ENCODE measurements around the gene TMEM92.
A peak's percentile ranks its signal among the peaks of the same experiment; 100 is the strongest.
"Not testable (repeated sequence)": the region's sequence is repeated elsewhere in the genome, so short reads cannot be mapped to it uniquely, and the experiment has no call there.

TMEM92 gene

DNA sequence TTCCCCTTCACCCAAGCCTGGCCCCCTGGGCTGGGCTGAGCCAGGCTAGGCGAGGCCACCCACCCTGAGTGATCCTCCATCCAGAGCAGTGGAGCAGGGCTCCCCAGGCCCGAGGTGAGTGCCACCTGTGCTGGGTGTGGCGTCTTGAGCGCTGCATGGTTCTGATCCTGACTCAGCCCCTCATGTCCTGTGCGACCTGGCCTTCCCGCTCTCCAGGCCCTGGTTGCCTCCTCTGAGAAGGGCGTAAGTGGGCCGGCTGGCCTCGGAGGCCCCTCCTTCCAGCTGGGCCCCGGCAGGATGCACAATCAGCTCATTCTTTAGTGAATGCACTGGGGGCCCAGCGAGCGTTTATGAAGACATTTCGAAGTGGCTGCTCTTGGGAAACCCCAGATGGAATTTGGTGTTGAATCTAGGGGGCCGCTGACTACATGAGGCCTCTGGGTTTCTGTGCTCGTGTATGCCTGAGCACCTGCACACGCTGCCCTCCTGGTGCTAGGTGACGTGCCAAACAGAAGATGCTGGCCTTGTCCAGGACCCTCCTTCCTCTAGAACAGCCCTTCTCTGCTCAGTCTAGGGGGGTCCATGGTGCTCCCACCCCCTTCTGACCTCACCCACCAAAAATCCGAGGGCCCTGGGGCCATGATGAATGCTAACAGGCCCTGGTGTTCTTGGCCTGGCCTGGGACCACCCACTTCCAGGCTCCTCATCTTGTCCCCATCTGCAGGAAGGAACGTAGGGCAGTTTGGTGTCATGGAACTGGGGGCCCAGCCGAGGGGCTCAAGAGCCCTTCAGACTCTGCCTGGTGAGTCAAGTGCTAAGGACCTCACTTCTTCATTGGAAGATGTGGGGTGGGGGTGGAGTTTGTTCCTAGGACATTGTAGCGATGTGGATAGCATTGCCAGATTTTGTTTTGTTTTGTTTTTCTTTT lies 3.6 kb upstream of the TMEM92 start:
- Histone ChIP-seq H3K9me3 (ENCODE audit: insufficient read depth, low read depth, low read length) (no peaks in the 10 kb centered on the region), H3F3A (ENCODE audit: low read depth) (no peaks in the 10 kb centered on the region), H3K9me2 (replicated peaks; ENCODE audit: low read depth, low read length) (no peaks in the 10 kb centered on the region), H3K9ac (ENCODE audit: low read depth, low read length, poor library complexity, severe bottlenecking) (no peak overlapping the region), H3K4me3 (ENCODE audit: low read length, poor library complexity, severe bottlenecking) (no peak overlapping the region), H3K4me1 (ENCODE audit: insufficient read depth, low read length, poor library complexity, severe bottlenecking) (peaks cover 16% of the 10 kb centered on the region), H3K79me2 (ENCODE audit: insufficient read depth, low read length) (no peaks in the 10 kb centered on the region), H3K36me3 (ENCODE audit: insufficient read depth, low read length) (no peaks in the 10 kb centered on the region), H4K20me1 (ENCODE audit: insufficient read depth, low read length, poor library complexity, severe bottlenecking) (no peaks in the 10 kb centered on the region), H2AFZ (ENCODE audit: low read length) (no peak overlapping the region), H3K4me2 (ENCODE audit: low read depth, low read length, poor library complexity, severe bottlenecking) (no peak overlapping the region), H3K27me3 (ENCODE audit: insufficient read depth, low read length, poor library complexity, severe bottlenecking) (no peaks in the 10 kb centered on the region)
- TF ChIP-seq EZH2phosphoT487 (IDR thresholded peaks at IDR 0.05; ENCODE audit: borderline replicate concordance): no peak
- TF ChIP-seq, protein P1, sequence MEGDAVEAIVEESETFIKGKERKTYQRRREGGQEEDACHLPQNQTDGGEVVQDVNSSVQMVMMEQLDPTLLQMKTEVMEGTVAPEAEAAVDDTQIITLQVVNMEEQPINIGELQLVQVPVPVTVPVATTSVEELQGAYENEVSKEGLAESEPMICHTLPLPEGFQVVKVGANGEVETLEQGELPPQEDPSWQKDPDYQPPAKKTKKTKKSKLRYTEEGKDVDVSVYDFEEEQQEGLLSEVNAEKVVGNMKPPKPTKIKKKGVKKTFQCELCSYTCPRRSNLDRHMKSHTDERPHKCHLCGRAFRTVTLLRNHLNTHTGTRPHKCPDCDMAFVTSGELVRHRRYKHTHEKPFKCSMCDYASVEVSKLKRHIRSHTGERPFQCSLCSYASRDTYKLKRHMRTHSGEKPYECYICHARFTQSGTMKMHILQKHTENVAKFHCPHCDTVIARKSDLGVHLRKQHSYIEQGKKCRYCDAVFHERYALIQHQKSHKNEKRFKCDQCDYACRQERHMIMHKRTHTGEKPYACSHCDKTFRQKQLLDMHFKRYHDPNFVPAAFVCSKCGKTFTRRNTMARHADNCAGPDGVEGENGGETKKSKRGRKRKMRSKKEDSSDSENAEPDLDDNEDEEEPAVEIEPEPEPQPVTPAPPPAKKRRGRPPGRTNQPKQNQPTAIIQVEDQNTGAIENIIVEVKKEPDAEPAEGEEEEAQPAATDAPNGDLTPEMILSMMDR (conservative IDR thresholded peaks at IDR 0.05; ENCODE audit: low read length): peak; percentile 7; the same call in 1 of the 2 replicates

DNA sequence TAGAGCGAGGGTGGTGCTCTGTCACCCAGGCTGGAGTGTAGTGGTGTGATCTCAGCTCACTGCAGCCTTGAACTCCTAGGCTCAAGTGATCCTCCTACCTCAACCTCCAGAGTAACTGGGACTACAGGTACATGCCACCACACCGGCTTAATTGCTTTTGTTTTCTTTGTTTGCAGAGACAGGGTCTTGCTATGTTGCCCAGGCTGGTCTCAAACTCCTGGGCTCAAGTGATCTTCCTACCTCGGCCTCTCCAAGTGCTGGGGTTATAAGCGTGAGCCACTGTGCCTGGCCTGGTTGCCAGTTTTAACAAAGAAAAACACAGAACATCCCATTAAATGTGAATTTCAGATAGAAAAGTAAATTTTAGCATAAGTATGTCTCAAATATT lies 2.9 kb upstream of the TMEM92 start:
- H3K4me1 ChIP-seq (ENCODE audit: insufficient read depth, low read length, poor library complexity, severe bottlenecking): peaks cover 16% of the 10 kb centered on the region
- H3K9ac ChIP-seq (ENCODE audit: low read depth, low read length, poor library complexity, severe bottlenecking); H3K4me3 ChIP-seq (ENCODE audit: low read length, poor library complexity, severe bottlenecking): not testable (repeated sequence)

DNA sequence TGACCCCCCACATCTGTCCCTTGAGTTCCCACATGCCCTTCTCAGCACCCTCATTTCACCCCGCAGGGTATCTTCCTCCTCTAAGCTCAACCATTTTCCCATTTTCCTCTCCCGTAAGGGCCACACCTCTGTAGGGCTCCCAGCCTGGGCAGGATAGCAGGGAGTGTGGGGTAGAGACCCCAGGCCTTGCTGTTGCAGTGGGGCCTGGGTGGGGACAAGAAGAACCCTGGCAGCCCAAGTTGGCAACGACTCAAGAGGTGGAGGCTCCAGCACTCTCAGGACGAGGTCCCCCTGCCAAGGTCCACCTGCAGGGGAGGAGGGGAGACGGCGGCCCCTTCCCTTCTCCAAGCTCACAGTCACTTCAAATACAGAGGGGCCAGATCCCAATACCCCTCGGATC lies 2.0 kb upstream of the TMEM92 start:
- Histone ChIP-seq H3K79me2 (ENCODE audit: insufficient read depth, low read length) (no peaks in the 10 kb centered on the region), H3K9ac (ENCODE audit: low read depth, low read length, poor library complexity, severe bottlenecking) (no peak overlapping the region), H3K4me1 (ENCODE audit: insufficient read depth, low read length, poor library complexity, severe bottlenecking) (peaks cover 16% of the 10 kb centered on the region), H3K27me3 (ENCODE audit: insufficient read depth, low read length, poor library complexity, severe bottlenecking) (no peaks in the 10 kb centered on the region), H4K20me1 (ENCODE audit: insufficient read depth, low read length, poor library complexity, severe bottlenecking) (no peaks in the 10 kb centered on the region), H3K36me3 (ENCODE audit: insufficient read depth, low read length) (no peaks in the 10 kb centered on the region), H3K9me2 (replicated peaks; ENCODE audit: low read depth, low read length) (no peaks in the 10 kb centered on the region), H3K4me3 (ENCODE audit: low read length, poor library complexity, severe bottlenecking) (no peak overlapping the region), H3K4me2 (ENCODE audit: low read depth, low read length, poor library complexity, severe bottlenecking) (peak overlapping the region; percentile 71), H2AFZ (ENCODE audit: low read length) (peak overlapping the region; percentile 83; the same call in 1 of the 2 replicates), H3F3A (ENCODE audit: low read depth) (no peaks in the 10 kb centered on the region), H3K9me3 (ENCODE audit: insufficient read depth, low read depth, low read length) (no peaks in the 10 kb centered on the region)
- TF ChIP-seq, protein P1 (conservative IDR thresholded peaks at IDR 0.05; ENCODE audit: low read length): no peak
- TF ChIP-seq EZH2phosphoT487 (IDR thresholded peaks at IDR 0.05; ENCODE audit: borderline replicate concordance): no peak

More for the DNA sequence above, 2.9 kb upstream of the TMEM92 start:
- H3K36me3 ChIP-seq (ENCODE audit: insufficient read depth, low read length); H3K27me3 ChIP-seq (ENCODE audit: insufficient read depth, low read length, poor library complexity, severe bottlenecking); H3F3A ChIP-seq (ENCODE audit: low read depth); H3K4me2 ChIP-seq (ENCODE audit: low read depth, low read length, poor library complexity, severe bottlenecking); H2AFZ ChIP-seq (ENCODE audit: low read length); H3K79me2 ChIP-seq (ENCODE audit: insufficient read depth, low read length); H3K9me3 ChIP-seq (ENCODE audit: insufficient read depth, low read depth, low read length); H4K20me1 ChIP-seq (ENCODE audit: insufficient read depth, low read length, poor library complexity, severe bottlenecking); H3K9me2 ChIP-seq (replicated peaks; ENCODE audit: low read depth, low read length): not testable (repeated sequence)

Measured in Loucy (cell line).